SK-N-SH treated with all-trans-retinoic acid at 6 μM for 48 hours (cell line): ENCODE measurements around the gene ARRDC5.

ENCODE experiments used
- ATAC-seq: fragments of 200-7000 bp; cut with Tn5 transposase; 3 replicates; pipeline ENCODE4 v1.9.1; 2020; ENCODE audit warnings: mild to moderate bottlenecking, moderate library complexity
- ARNTL ChIP-seq: fragments of 450-650 bp; formaldehyde crosslinking; IDR thresholded peaks from 2 replicates; pipeline ENCODE4 v1.5.0; 2020; ENCODE audit warnings: low read depth, mild to moderate bottlenecking, moderate library complexity, borderline replicate concordance
- BACH2 ChIP-seq: fragments of 250-450 bp; sonication (Bioruptor Pico); IDR thresholded peaks from 2 replicates; pipeline ENCODE4 v1.9.0; 2021; ENCODE audit warnings: mild to moderate bottlenecking, borderline replicate concordance
- CSDC2 ChIP-seq: fragments of 250-450 bp; sonication (Bioruptor Pico); IDR thresholded peaks from 2 replicates; pipeline ENCODE4 v1.5.0; 2020; ENCODE audit warnings: mild to moderate bottlenecking, moderate library complexity
- ESRRG ChIP-seq: fragments of 250-450 bp; sonication (Bioruptor Pico); IDR thresholded peaks from 2 replicates; pipeline ENCODE4 v1.6.1; 2021; ENCODE audit warnings: mild to moderate bottlenecking
- GLIS3 ChIP-seq: fragments of 250-450 bp; sonication (Bioruptor Pico); IDR thresholded peaks from 2 replicates; pipeline ENCODE4 v1.5.0; 2020; ENCODE audit warnings: mild to moderate bottlenecking, moderate library complexity
- ISL1 ChIP-seq: fragments of 250-450 bp; sonication (Bioruptor Pico); IDR thresholded peaks from 2 replicates; pipeline ENCODE4 v2.1.2; 2022; ENCODE audit warnings: mild to moderate bottlenecking, moderate library complexity
- OSR1 ChIP-seq: fragments of 250-450 bp; sonication (Bioruptor Pico); IDR thresholded peaks from 2 replicates; pipeline ENCODE4 v1.8.0; 2022; ENCODE audit warnings: moderate library complexity, mild to moderate bottlenecking, inconsistent platforms
- PPARA ChIP-seq: fragments of 250-450 bp; sonication (Bioruptor Pico); IDR thresholded peaks from 2 replicates; pipeline ENCODE4 v1.5.0; 2020; ENCODE audit warnings: mild to moderate bottlenecking, borderline replicate concordance
- RARB ChIP-seq: fragments of 250-450 bp; sonication (Bioruptor Pico); IDR thresholded peaks from 2 replicates; pipeline ENCODE4 v1.8.0; 2021; ENCODE audit warnings: mild to moderate bottlenecking, moderate library complexity
- SNAI2 ChIP-seq: fragments of 250-450 bp; sonication (Bioruptor Pico); IDR thresholded peaks from 2 replicates; pipeline ENCODE4 v1.5.0; 2020; ENCODE audit warnings: mild to moderate bottlenecking, moderate library complexity
- TCF4 ChIP-seq: fragments of 250-450 bp; sonication (Bioruptor Pico); IDR thresholded peaks from 2 replicates; pipeline ENCODE4 v1.8.0; 2021; ENCODE audit warnings: mild to moderate bottlenecking, moderate library complexity, borderline replicate concordance
- TOX ChIP-seq: fragments of 250-450 bp; sonication (Bioruptor Pico); IDR thresholded peaks from 2 replicates; pipeline ENCODE4 v1.8.0; 2021; ENCODE audit warnings: mild to moderate bottlenecking, moderate library complexity, borderline replicate concordance
- ZC3H10 ChIP-seq: fragments of 250-450 bp; sonication (Bioruptor Pico); IDR thresholded peaks from 2 replicates; pipeline ENCODE4 v1.5.1; 2021; ENCODE audit warnings: mild to moderate bottlenecking, moderate library complexity
- ZFP3 ChIP-seq: fragments of 250-450 bp; sonication (Bioruptor Pico); IDR thresholded peaks from 2 replicates; pipeline ENCODE4 v1.5.0; 2020; ENCODE audit warnings: mild to moderate bottlenecking, moderate library complexity
- ZFP30 ChIP-seq: fragments of 450-650 bp; formaldehyde crosslinking; IDR thresholded peaks from 2 replicates; pipeline ENCODE4 v1.5.0; 2022; ENCODE audit warnings: mild to moderate bottlenecking, moderate library complexity
- ZNF565 ChIP-seq: fragments of 450-650 bp; formaldehyde crosslinking; conservative IDR thresholded peaks from 2 replicates; pipeline ENCODE4 v1.5.0; 2020; ENCODE audit warnings: low read depth, mild to moderate bottlenecking, moderate library complexity
- ZNF70 ChIP-seq: fragments of 450-650 bp; formaldehyde crosslinking; IDR thresholded peaks from 2 replicates; pipeline ENCODE4 v1.5.0; 2020; ENCODE audit warnings: mild to moderate bottlenecking, moderate library complexity
- ZNF8 ChIP-seq: fragments of 450-650 bp; formaldehyde crosslinking; IDR thresholded peaks from 2 replicates; pipeline ENCODE4 v1.5.0; 2020; ENCODE audit warnings: mild to moderate bottlenecking, moderate library complexity
- TF ChIP-seq, protein P1 (sequence below): fragments of 250-450 bp; sonication (Bioruptor Pico); IDR thresholded peaks from 2 replicates; pipeline ENCODE4 v1.5.0; 2020; ENCODE audit warnings: mild to moderate bottlenecking, moderate library complexity
- TF ChIP-seq, protein P2 (sequence below): fragments of 250-450 bp; sonication (Bioruptor Pico); IDR thresholded peaks from 2 replicates; pipeline ENCODE4 v1.5.1; 2021; ENCODE audit warnings: mild to moderate bottlenecking, moderate library complexity
- TF ChIP-seq, protein P3 (sequence below): fragments of 250-450 bp; sonication (Bioruptor Pico); IDR thresholded peaks from 2 replicates; pipeline ENCODE4 v1.5.1; 2020; ENCODE audit warnings: low read depth, mild to moderate bottlenecking, moderate library complexity
- TF ChIP-seq, protein P4 (sequence below): fragments of 250-450 bp; sonication (Bioruptor Pico); IDR thresholded peaks from 2 replicates; pipeline ENCODE4 v1.8.0; 2021; ENCODE audit warnings: low read depth, mild to moderate bottlenecking, moderate library complexity, borderline replicate concordance

ARRDC5 gene

DNA sequence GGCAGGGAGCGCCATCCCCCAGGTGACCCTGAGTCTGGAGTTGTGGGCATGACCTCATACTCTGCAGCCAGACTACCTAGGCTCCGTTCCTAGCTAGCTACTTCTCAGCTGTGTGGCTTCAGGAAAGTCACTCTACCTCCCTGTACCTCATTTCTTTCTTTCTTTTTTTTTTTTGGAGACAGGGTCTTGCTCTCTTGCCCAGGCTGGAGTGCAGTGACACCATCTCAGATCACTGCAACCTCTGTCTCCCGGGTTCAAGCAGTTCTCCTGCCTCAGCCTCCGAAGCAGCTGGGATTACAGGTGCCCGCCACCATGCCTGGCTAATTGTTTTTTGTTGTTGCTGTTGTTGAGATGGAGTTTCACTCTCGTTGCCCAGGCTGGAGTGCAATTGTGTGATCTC, 50.2 kb downstream of the ARRDC5 start:
- TF ChIP-seq ZC3H10 (CRISPR knock-in tag), result no peak
- TF ChIP-seq OSR1, result no peak
- TF ChIP-seq TOX (CRISPR knock-in tag), result no peak
- no peak for TF ChIP-seq CSDC2 (CRISPR knock-in tag)
- no peak for TF ChIP-seq SNAI2
- TF ChIP-seq ZNF70 (CRISPR knock-in tag), result no peak
- TF ChIP-seq, all 23 proteins: peak for 0
- ATAC-seq, result no peak; the same call in 1 of the 3 replicates

DNA sequence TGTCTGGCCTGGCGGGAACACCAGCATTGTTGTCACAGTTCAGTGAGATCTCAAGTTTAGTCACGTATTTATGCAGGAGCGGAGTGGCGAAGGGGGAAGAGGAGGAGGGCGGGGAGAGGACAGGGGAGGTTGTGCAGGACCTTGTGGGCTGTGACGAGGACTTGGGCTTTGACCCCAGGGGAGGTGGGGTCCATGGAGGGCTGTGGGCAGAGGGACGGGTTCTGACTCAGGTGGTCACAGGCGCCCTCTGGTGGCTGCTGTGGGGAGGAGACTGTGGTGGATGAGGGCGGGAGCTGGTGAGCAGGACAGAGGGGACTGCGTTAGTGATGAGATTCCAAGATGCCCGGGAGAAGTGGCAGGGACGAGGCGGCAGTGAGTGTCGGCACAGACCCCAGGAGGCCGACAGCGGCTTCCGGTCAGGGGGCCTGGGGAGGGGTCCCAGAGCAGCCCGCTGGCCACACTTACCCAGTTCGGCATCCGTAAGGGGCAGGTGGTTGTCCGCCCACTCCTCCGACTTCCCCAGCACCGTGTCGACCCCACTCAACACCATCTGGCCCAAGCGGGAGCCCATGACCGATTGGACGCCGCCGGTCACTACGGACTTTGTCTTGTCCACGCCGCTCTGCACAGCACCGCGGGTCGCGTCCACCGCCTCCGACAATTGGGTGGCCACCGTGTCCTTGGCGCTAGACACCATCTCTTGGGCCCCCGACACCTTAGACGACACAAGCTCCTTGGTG, 51.0 kb downstream of the ARRDC5 start:
- peak; percentile 96 for ATAC-seq
- TF ChIP-seq GLIS3, result no peak
- no peak for TF ChIP-seq BACH2 (CRISPR knock-in tag)
- no peak for TF ChIP-seq ZNF70 (CRISPR knock-in tag)
- no peak for TF ChIP-seq TCF4
- TF ChIP-seq ZFP3 (CRISPR knock-in tag), result no peak
- no peak for TF ChIP-seq CSDC2 (CRISPR knock-in tag)
- TF ChIP-seq ARNTL (CRISPR knock-in tag), result no peak
- TF ChIP-seq ZNF565, result no peak
- no peak for TF ChIP-seq PPARA
- TF ChIP-seq ISL1 (CRISPR knock-in tag), result no peak
- TF ChIP-seq, protein P1, sequence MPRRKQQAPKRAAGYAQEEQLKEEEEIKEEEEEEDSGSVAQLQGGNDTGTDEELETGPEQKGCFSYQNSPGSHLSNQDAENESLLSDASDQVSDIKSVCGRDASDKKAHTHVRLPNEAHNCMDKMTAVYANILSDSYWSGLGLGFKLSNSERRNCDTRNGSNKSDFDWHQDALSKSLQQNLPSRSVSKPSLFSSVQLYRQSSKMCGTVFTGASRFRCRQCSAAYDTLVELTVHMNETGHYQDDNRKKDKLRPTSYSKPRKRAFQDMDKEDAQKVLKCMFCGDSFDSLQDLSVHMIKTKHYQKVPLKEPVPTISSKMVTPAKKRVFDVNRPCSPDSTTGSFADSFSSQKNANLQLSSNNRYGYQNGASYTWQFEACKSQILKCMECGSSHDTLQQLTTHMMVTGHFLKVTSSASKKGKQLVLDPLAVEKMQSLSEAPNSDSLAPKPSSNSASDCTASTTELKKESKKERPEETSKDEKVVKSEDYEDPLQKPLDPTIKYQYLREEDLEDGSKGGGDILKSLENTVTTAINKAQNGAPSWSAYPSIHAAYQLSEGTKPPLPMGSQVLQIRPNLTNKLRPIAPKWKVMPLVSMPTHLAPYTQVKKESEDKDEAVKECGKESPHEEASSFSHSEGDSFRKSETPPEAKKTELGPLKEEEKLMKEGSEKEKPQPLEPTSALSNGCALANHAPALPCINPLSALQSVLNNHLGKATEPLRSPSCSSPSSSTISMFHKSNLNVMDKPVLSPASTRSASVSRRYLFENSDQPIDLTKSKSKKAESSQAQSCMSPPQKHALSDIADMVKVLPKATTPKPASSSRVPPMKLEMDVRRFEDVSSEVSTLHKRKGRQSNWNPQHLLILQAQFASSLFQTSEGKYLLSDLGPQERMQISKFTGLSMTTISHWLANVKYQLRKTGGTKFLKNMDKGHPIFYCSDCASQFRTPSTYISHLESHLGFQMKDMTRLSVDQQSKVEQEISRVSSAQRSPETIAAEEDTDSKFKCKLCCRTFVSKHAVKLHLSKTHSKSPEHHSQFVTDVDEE, result no peak
- no peak for TF ChIP-seq ZFP30 (CRISPR knock-in tag)
- TF ChIP-seq, protein P2, sequence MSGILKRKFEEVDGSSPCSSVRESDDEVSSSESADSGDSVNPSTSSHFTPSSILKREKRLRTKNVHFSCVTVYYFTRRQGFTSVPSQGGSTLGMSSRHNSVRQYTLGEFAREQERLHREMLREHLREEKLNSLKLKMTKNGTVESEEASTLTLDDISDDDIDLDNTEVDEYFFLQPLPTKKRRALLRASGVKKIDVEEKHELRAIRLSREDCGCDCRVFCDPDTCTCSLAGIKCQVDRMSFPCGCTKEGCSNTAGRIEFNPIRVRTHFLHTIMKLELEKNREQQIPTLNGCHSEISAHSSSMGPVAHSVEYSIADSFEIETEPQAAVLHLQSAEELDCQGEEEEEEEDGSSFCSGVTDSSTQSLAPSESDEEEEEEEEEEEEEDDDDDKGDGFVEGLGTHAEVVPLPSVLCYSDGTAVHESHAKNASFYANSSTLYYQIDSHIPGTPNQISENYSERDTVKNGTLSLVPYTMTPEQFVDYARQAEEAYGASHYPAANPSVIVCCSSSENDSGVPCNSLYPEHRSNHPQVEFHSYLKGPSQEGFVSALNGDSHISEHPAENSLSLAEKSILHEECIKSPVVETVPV (CRISPR knock-in tag), result no peak
- TF ChIP-seq, protein P3, sequence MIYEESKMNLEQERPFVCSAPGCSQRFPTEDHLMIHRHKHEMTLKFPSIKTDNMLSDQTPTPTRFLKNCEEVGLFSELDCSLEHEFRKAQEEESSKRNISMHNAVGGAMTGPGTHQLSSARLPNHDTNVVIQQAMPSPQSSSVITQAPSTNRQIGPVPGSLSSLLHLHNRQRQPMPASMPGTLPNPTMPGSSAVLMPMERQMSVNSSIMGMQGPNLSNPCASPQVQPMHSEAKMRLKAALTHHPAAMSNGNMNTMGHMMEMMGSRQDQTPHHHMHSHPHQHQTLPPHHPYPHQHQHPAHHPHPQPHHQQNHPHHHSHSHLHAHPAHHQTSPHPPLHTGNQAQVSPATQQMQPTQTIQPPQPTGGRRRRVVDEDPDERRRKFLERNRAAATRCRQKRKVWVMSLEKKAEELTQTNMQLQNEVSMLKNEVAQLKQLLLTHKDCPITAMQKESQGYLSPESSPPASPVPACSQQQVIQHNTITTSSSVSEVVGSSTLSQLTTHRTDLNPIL (CRISPR knock-in tag), result no peak
- no peak for TF ChIP-seq ZNF8 (CRISPR knock-in tag)
- no peak for TF ChIP-seq SNAI2
- no peak for TF ChIP-seq OSR1
- no peak for TF ChIP-seq ZC3H10 (CRISPR knock-in tag)

DNA sequence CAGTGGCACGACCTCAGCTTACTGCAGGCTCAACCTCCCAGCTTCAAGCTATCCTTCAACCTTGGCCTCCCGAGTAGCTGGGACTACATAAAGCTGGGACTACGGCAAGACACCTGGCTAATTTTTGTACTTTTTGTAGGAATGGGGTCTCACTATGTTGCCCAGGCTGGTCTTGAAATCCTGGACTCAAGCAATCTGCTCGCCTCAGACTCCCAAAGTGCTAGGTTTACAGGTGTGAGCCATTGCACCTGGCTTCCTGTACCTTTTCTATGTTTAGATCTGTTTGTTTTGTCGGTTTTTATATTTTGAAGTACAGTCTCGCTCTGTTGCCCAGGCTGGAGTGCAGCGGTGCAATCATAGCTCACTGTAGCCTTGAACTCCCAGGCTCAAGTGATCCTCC, 53.7 kb downstream of the ARRDC5 start:
- ATAC-seq, result no peak
- no peak for TF ChIP-seq OSR1
- TF ChIP-seq ESRRG (CRISPR knock-in tag), result no peak
- no peak for TF ChIP-seq PPARA
- TF ChIP-seq CSDC2 (CRISPR knock-in tag), result no peak
- no peak for TF ChIP-seq ZNF565
- no peak for TF ChIP-seq ZNF70 (CRISPR knock-in tag)
- no peak for TF ChIP-seq ZFP30 (CRISPR knock-in tag)
- TF ChIP-seq BACH2 (CRISPR knock-in tag), result no peak
- no peak for TF ChIP-seq ISL1 (CRISPR knock-in tag)
- TF ChIP-seq GLIS3, result no peak
- no peak for TF ChIP-seq RARB (CRISPR knock-in tag)
- TF ChIP-seq, protein P2 (CRISPR knock-in tag), result no peak
- no peak for TF ChIP-seq ZNF8 (CRISPR knock-in tag)
- TF ChIP-seq, protein P4, sequence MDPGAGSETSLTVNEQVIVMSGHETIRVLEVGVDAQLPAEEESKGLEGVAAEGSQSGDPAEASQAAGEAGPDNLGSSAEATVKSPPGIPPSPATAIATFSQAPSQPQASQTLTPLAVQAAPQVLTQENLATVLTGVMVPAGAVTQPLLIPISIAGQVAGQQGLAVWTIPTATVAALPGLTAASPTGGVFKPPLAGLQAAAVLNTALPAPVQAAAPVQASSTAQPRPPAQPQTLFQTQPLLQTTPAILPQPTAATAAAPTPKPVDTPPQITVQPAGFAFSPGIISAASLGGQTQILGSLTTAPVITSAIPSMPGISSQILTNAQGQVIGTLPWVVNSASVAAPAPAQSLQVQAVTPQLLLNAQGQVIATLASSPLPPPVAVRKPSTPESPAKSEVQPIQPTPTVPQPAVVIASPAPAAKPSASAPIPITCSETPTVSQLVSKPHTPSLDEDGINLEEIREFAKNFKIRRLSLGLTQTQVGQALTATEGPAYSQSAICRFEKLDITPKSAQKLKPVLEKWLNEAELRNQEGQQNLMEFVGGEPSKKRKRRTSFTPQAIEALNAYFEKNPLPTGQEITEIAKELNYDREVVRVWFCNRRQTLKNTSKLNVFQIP, result no peak
